Stimulated activated CD4-positive, alpha-beta T cell treated with anti-CD3 and anti-CD28 coated beads, TNF-alpha, amount 100 ng/mL, for 1 hour (primary cell): ENCODE measurements around the gene UTF1.

Source experiments
- DNase-seq, 3 donors: peaks; one replicate each; pipeline ENCODE4 v3.0.0-alpha.2; 2020; ENCODE audit warnings: low read depth in 3 of 3, low spot score in 1 of 3

Gene UTF1

GRCh38 chr10:133230044-133230361, at the start of gene UTF1:
UTF1 (plus strand) TSS chr10:133230217; CDS start chr10:133230289, 72 bp downstream.
- no peak for DNase-seq

- no peak for DNase-seq
Observed at GRCh38 chr10:133180965-133181639, 48.9 kb upstream of the UTF1 start.

GRCh38 chr10:133182190-133182589, 47.8 kb upstream of the UTF1 start:
- no peak for DNase-seq

GRCh38 chr10:133182791-133183645, 47.0 kb upstream of the UTF1 start:
- no peak for DNase-seq

- DNase-seq = no peak
Observed at GRCh38 chr10:133183646-133184378, 46.2 kb upstream of the UTF1 start.

GRCh38 chr10:133184591-133185244, 45.3 kb upstream of the UTF1 start:
- DNase-seq = no peak

- DNase-seq = no peak
Observed at GRCh38 chr10:133185421-133185820, 44.6 kb upstream of the UTF1 start.

- no peak for DNase-seq
Observed at GRCh38 chr10:133185916-133186315, 44.1 kb upstream of the UTF1 start.

- no peak for DNase-seq
Observed at GRCh38 chr10:133186416-133187090, 43.5 kb upstream of the UTF1 start.

- no peak for DNase-seq
Observed at GRCh38 chr10:133187091-133187905, 42.7 kb upstream of the UTF1 start.

- no peak for DNase-seq
Observed at GRCh38 chr10:133187906-133188681, 41.9 kb upstream of the UTF1 start.

- no peak for DNase-seq
Observed at GRCh38 chr10:133189256-133189655, 40.8 kb upstream of the UTF1 start.

GRCh38 chr10:133189726-133190125, 40.3 kb upstream of the UTF1 start:
- DNase-seq = no peak

- DNase-seq = no peak
Observed at GRCh38 chr10:133190225-133190624, 39.8 kb upstream of the UTF1 start.

GRCh38 chr10:133191651-133192050, 38.4 kb upstream of the UTF1 start:
- no peak for DNase-seq

- DNase-seq = no peak
Observed at GRCh38 chr10:133194151-133194550, 35.9 kb upstream of the UTF1 start.

GRCh38 chr10:133195096-133195495, 34.9 kb upstream of the UTF1 start:
- DNase-seq = no peak

GRCh38 chr10:133195611-133196010, 34.4 kb upstream of the UTF1 start:
- DNase-seq = no peak

GRCh38 chr10:133196221-133196915, 33.6 kb upstream of the UTF1 start:
- DNase-seq = no peak
